Adipocyte (in vitro differentiated cells): ENCODE data around the gene HLTF.
"Not testable (repeated sequence)": the region's sequence is repeated elsewhere in the genome, so short reads cannot be mapped to it uniquely, and the experiment has no call there.

ENCODE experiments used
- DNase-seq: peaks from one replicate; pipeline ENCODE4 v3.0.0-alpha.2; 2015; ENCODE audit warnings: low read depth
- H3K27me3 ChIP-seq: replicated peaks from 2 replicates; pipeline ENCODE4 v1.7.0; 2013; ENCODE audit warnings: mild to moderate bottlenecking, low read length, moderate library complexity; ENCODE audit not compliant: control insufficient read depth, insufficient read depth
- H3K36me3 ChIP-seq: 2 replicates; pipeline ENCODE4 v1.7.0; 2013; ENCODE audit warnings: low read length, mild to moderate bottlenecking, moderate library complexity; ENCODE audit not compliant: control insufficient read depth, insufficient read depth, severe bottlenecking
- H3K4me1 ChIP-seq: 2 replicates; pipeline ENCODE4 v1.7.0; 2013; ENCODE audit warnings: mild to moderate bottlenecking, low read length, moderate library complexity; ENCODE audit not compliant: control insufficient read depth, insufficient read depth
- H3K4me3 ChIP-seq: 2 replicates; pipeline ENCODE4 v1.7.0; 2013; ENCODE audit warnings: mild to moderate bottlenecking, low read length, moderate library complexity
- H3K9ac ChIP-seq: 2 replicates; pipeline ENCODE4 v1.7.0; 2013; ENCODE audit warnings: mild to moderate bottlenecking, low read length, moderate library complexity
- H3K9me3 ChIP-seq: 2 replicates; pipeline ENCODE4 v1.7.0; 2013; ENCODE audit warnings: mild to moderate bottlenecking, low read length, moderate library complexity; ENCODE audit not compliant: control insufficient read depth

HLTF gene

GRCh38 chr3:149115114-149115513 lies 28.8 kb upstream of the HLTF start:
- Histone ChIP-seq H3K9ac (no peak overlapping the region), H3K9me3 (no peaks in the 10 kb centered on the region), H3K27me3 (no peaks in the 10 kb centered on the region), H3K4me1 (peaks cover 8% of the 10 kb centered on the region), H3K36me3 (no peaks in the 10 kb centered on the region), H3K4me3 (no peak overlapping the region)
- no peak for DNase-seq

DNA sequence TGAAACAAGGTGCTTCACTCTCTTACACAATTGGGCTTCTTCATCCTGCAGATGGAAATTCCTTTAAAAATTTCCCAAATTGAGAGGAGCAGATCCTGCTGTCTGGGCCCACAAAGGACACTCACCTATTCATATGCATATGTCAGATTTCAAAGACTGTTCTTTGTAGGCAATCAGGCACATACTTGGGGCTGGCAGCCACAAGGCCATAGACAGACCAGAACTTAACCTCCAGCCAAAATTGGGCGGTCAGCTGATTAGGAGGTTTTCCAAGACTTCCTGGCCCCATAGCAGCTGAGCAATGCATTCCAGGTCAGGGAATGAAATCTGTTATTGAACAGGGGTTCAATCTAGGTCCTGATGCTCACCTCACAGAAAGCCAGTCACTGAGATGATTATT lies 28.1 kb upstream of the HLTF start:
- Histone ChIP-seq H3K27me3 (no peaks in the 10 kb centered on the region), H3K9ac (no peak overlapping the region), H3K4me1 (peaks cover 8% of the 10 kb centered on the region), H3K36me3 (no peaks in the 10 kb centered on the region), H3K4me3 (no peak overlapping the region), H3K9me3 (no peaks in the 10 kb centered on the region)
- no peak for DNase-seq

GRCh38 chr3:149104484-149104883 lies 18.2 kb upstream of the HLTF start:
- Histone ChIP-seq H3K36me3 (no peaks in the 10 kb centered on the region), H3K27me3 (no peaks in the 10 kb centered on the region)

GRCh38 chr3:149101641-149102040 lies 15.3 kb upstream of the HLTF start:
- Histone ChIP-seq H3K9me3 (peaks cover 12% of the 10 kb centered on the region), H3K27me3 (no peaks in the 10 kb centered on the region), H3K36me3 (no peaks in the 10 kb centered on the region), H3K4me3 (no peak overlapping the region), H3K9ac (no peak overlapping the region), H3K4me1 (no peaks in the 10 kb centered on the region)
- DNase-seq: no peak

More at GRCh38 chr3:149104484-149104883, 18.2 kb upstream of the HLTF start:
- Histone ChIP-seq H3K9ac (no peak overlapping the region), H3K4me1 (no peaks in the 10 kb centered on the region), H3K4me3 (no peak overlapping the region), H3K9me3 (peaks cover 14% of the 10 kb centered on the region)
- no peak for DNase-seq

DNA sequence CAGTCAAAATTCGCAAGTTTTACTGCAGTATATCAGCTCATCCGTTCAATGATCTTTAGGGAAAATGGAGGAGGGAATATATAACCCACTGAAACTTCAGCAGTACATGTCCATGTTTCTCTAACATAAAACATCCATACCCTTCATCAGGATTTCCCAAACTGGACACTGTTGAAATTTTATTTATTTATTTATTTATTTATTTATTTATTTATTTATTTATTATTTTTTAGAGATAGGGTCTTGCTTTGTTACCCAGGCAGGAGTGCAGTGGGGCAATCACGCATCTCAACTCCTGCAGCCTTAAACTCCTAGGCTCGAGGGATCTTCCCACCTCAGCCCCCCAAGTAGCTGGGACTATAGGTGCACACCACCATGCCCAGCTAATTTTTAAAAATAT lies 14.8 kb upstream of the HLTF start:
- no peak for DNase-seq
- H3K4me1 ChIP-seq: no peaks in the 10 kb centered on the region
- H3K36me3 ChIP-seq: no peaks in the 10 kb centered on the region
- H3K27me3 ChIP-seq: no peaks in the 10 kb centered on the region
- H3K4me3 ChIP-seq: no peak overlapping the region
- peaks cover 10% of the 10 kb centered on the region for H3K9me3 ChIP-seq
- H3K9ac ChIP-seq: no peak overlapping the region

DNA sequence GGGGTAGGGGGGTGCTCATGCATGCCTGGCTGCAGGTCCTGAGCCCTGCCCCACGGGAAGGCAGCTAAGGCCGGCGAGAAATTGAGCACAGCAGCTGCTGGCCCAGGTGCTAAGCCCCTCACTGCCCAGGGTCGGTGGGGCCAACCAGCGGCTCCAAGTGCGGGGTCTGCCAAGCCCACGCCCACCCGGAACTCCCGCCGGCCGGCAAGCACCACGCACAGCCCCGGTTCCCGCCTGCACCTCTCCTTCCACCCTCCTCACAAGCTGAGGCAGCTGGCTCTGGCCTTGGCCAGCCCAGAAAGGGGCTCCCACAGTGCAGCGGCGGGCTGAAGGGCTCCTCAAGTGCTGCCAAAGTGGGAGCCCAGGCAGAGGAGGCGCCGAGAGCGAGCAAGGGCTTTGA lies 11.7 kb upstream of the HLTF start:
- not testable (repeated sequence) for H3K36me3 ChIP-seq, H3K4me1 ChIP-seq, H3K9me3 ChIP-seq, H3K9ac ChIP-seq, DNase-seq, H3K27me3 ChIP-seq, H3K4me3 ChIP-seq

DNA sequence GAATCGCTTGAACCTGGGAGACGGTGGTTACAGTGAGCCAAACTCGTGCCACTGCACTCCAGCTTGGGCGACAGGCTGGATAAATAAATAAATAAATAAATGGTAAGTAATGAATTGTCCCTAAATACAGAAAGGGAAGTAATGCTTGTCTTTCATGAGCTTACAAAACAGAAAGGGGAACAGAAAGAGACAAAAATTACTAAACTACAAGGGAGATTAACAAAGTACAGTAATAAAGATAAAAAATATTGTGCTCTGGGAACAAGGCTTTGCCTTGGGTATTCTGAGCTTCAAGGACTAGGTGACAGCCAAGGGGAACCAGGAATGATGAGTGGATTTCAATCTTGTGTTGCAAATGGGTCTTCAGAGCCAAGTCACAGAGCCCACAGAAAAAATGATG lies 9.2 kb upstream of the HLTF start:
- H3K4me1 ChIP-seq: peaks cover 6% of the 10 kb centered on the region
- H3K9me3 ChIP-seq: no peaks in the 10 kb centered on the region
- no peak overlapping the region for H3K9ac ChIP-seq
- H3K27me3 ChIP-seq: no peaks in the 10 kb centered on the region
- H3K4me3 ChIP-seq: no peak overlapping the region
- H3K36me3 ChIP-seq: no peaks in the 10 kb centered on the region
- DNase-seq: no peak

GRCh38 chr3:149091983-149092382 lies 5.7 kb upstream of the HLTF start:
- Histone ChIP-seq H3K4me1 (peaks cover 17% of the 10 kb centered on the region), H3K9me3 (no peaks in the 10 kb centered on the region), H3K27me3 (no peaks in the 10 kb centered on the region), H3K36me3 (no peaks in the 10 kb centered on the region), H3K9ac (no peak overlapping the region), H3K4me3 (no peak overlapping the region)
- DNase-seq: no peak

DNA sequence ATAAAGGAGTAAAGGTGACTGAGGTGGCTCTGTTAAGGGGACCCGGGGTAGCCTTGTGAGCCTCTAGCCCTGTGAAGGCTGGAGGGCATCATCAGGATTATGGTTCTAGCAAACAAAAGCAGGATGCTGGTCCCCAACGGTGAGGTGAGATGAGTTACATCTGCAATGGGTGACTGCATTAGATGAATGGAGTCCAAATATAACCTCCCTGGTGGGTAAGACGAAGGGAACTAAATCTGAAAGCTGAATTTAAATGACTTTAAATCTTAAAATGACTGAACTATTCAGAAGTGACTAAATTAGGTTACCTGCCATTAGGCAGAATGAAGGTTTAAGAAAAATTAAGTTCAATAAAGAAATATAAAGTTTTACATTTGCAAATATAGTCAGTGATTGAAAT lies 4.6 kb upstream of the HLTF start:
- H3K36me3 ChIP-seq: no peaks in the 10 kb centered on the region
- no peak overlapping the region for H3K9ac ChIP-seq
- DNase-seq: no peak
- peaks cover 21% of the 10 kb centered on the region for H3K4me1 ChIP-seq
- no peak overlapping the region for H3K4me3 ChIP-seq
- no peaks in the 10 kb centered on the region for H3K27me3 ChIP-seq
- no peaks in the 10 kb centered on the region for H3K9me3 ChIP-seq

DNA sequence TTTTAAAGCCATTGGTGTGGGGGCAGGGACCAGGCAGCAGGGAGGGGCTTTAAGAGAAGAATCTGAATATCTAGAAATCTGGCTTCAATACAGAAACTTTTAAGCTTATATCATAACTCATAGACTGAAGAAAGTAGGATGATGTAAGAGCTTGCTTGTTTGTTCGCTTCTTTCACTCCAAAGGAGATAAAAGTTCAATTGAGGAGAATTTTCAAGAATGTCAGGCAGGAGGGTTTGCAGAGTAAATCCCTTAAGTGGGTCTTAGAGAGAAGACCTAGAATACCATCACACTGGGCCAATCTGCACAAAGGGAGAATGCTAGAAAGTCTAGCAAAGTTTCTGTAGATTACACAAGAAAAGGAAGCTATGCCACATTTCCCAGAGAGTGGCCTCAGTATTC lies 4.1 kb upstream of the HLTF start:
- DNase-seq: no peak
- Histone ChIP-seq H3K9me3 (no peaks in the 10 kb centered on the region), H3K9ac (no peak overlapping the region), H3K27me3 (no peaks in the 10 kb centered on the region), H3K36me3 (no peaks in the 10 kb centered on the region), H3K4me3 (no peak overlapping the region), H3K4me1 (peaks cover 24% of the 10 kb centered on the region)

DNA sequence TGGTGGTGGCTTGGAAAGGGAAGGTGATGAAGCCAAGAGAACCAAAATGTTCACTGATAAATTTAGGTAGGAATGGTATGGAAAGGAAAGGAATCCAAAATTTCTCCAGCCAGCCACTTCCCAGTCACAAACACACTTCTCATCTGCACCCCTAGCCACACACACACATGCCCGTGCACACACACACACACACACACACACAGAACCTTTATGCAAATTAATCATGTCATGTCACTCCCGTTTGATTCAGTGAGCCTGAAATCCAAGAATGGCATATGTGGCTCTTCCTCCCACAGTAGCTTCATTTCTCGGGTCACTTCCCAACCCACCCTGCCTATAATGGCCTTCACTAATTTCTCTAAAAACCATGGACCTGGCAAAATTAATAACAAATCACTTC lies 3.1 kb upstream of the HLTF start:
- H3K9ac ChIP-seq: no peak overlapping the region
- H3K27me3 ChIP-seq: no peaks in the 10 kb centered on the region
- DNase-seq: no peak
- no peaks in the 10 kb centered on the region for H3K36me3 ChIP-seq
- H3K9me3 ChIP-seq: no peaks in the 10 kb centered on the region
- H3K4me3 ChIP-seq: no peak overlapping the region
- peaks cover 30% of the 10 kb centered on the region for H3K4me1 ChIP-seq

DNA sequence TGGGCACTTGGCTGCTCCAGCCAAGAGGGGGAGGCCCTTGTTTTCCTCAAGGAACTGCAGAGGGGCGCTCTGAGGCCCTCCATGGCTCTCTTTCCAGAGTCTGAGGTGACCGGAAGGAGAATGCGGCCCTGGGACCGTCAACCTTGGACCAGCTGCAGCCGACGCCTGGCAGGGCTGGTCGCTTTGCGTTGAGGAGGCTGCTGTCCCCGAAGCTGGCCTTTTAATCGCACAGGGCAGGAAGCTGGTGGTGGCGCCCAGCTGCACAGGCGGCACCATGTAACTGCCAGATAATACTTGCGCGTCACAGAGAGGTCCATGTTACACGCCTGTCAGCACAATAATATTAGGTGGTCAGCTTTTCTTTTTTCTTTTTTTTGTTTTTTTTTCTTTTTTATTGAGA lies 875 bp upstream of the HLTF start:
- no peaks in the 10 kb centered on the region for H3K27me3 ChIP-seq
- no peak overlapping the region for H3K9ac ChIP-seq
- H3K4me1 ChIP-seq: peaks cover 30% of the 10 kb centered on the region
- no peaks in the 10 kb centered on the region for H3K36me3 ChIP-seq
- no peak for DNase-seq
- no peaks in the 10 kb centered on the region for H3K9me3 ChIP-seq
- no peak overlapping the region for H3K4me3 ChIP-seq
